IPS-NIHi11 (cell line): ENCODE measurements around the gene MRPS12.
"Not testable (repeated sequence)": the region's sequence is repeated elsewhere in the genome, so short reads cannot be mapped to it uniquely, and the experiment has no call there.

Experiments
- DNase-seq: peaks from one replicate; pipeline ENCODE4 v3.0.0; 2012; ENCODE audit warnings: mixed read lengths, low spot score

MRPS12 gene

DNA sequence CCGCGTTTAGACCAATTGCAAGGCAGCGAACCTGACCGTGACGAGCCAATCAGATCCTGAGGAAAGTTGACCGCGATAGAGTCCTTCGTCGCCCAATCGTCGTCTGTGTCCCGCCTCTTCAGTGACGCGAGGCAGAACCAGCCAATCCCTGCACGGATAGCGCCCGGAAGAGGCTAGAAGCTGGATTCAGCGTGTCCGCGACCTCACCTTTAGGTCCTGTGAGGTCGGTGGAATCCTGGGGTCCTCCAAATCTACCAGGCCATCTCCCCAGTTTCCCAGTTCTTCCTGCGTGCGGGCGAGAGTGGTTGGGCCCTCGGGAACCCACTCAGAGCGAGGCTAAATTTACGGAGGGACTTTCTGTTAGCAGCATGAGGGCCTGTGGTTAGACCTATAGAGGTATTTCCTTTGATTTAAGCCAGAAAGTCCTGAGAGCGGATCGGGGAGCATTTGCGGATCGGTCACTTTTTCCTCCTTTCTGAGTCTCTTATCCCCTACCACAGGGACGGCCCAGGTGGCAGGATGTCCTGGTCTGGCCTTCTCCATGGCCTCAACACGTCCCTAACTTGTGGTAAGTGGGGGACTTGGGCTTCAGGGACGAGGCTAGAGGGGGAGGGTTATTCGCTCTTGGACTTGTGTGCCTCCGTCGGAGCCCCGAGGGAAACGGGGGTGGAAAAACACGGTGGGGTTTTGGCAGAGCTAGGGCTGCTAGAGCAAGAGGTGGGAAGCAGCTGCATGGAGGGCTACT lies at the start of gene MRPS12:
MRPS12 (plus strand) TSS at position 169 of the 745 bp plus-strand sequence; CDS start at position 520, 351 bp downstream.
- peak; percentile 98 for DNase-seq

DNA sequence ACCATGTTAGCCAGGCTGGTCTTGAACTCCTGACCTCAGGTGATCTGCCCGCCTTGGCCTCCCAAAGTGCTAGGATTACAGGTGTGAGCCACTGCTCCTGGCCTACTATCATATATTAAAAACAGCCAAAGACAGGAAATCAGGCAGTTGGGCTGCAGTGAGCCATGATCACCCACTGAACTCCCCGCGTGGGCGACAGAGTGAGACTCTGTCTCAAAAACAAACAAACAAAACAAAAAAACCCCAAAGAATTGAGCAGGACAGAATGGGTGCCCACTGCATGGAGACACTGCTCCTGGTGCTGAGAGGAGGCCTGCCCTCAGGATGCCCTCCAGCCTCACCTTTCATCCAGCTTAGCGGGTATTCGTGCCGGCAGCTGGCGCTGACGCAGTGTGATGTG lies 47.5 kb upstream of the MRPS12 start:
- DNase-seq = no peak

DNA sequence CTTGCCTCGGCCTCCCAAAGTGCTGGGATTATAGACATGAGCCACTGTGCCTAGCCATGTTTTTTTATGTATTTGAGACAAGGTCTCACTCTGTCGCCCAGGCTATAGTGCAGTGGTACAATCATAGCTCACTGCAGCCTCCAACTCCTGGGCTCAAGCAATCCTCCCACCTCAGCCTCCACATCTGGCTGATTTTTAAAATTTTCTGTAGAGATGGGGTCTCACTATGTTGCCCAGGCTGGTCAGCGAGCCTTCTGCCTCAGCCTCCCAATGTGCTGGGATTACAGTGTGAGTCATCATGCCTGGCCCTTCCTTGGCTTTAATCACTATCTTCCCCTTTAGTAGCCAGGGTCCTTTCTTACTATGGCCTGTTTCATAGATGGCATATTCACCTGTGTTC lies 46.1 kb upstream of the MRPS12 start:
- DNase-seq = not testable (repeated sequence)

DNA sequence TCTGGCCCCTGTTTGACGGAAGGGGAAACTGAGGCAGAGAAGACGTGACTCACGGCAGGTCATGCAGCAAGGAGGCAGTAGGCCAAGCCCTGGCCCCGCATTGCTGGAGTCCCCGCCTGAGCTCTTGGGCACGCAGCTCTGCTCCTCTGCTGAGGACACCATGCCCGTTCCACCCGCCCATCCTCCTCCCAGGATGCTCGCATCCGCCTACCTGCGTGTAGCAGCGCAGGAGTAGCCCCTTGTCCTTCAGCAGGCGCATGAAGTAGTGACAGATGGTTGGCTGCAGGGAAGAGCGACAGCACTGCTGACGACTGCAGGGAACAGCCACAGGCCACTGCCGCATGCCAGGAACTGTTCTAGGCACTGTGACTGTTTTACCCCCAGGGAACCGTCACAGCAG lies 41.9 kb upstream of the MRPS12 start:
- DNase-seq = peak; percentile 13

DNA sequence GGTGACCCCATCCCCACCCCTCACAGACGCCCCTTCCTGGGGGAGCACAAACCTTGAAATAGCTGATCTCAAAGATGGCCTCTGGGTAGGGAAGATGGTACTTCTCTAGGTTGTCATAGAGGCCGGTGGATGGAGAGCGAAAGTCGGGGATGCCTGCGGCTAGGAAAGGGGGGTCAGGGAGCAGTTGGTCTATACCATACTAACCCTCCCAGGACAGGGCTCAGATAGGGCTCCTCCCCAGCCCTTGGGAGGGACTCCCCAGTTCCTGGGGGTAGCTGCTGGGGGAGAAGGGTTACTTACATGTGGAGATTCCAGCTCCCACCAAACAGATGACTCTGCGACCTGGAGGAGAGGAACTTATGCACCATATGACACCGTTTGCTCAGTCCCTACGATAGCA lies 40.9 kb upstream of the MRPS12 start:
- no peak for DNase-seq

DNA sequence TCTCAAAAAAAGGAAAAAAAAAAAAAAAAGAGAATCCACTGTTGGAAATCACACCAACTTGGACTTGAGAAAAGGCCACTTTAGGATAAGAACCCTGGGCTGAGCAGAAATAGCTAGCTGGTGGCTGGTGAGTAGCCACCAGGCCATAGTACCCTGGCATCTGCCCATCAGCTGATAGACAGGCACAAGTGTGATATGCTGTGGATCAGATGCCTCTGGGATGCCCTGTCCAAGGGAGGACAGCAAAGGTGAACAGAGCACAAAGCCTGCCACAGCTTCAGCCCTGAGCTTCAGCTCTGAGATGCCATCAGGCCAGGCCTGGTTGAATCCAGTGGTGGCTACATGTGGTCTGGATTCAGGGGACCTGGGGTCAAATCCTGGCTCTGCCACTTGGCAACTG lies 40.1 kb upstream of the MRPS12 start:
- no peak for DNase-seq

DNA sequence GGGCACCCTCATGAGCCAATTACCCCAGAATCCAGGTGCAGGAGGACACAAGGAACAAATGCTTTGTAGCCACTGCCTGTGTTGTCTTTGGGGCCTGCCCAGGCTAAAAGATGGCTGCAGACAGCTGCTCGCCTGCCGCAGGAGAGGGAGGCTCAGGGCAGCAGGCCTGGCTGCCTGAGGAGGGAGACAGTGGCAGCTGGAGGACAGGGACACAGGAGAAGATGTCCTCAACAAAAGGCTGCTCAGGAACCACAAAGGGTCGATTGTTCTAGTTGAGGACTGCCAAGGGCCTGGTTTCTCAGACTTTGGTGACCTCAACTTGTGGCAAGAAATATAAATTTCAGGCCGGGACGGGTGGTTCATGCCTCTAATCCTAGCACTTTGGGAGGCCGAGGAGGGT lies 39.0 kb upstream of the MRPS12 start:
- DNase-seq = no peak

DNA sequence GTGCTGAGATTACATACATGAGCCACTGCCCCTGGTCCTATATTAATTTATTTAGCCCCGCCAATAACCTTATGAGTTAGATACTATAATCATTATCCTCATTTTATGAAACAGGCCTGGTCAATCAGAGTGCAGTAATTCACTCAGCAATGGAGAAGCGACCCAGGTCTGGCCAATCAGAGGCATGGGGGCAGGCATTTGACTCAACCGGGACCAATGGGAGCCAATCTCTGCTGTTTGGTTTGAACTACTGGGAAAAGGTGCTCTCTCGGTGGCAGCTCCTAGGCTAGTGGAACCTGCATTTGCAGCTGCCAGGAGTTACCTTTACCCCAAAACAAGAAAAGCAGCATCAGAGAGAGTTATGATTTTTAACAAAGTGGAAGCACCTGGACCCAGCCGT lies 37.9 kb upstream of the MRPS12 start:
- DNase-seq = peak; percentile 60

DNA sequence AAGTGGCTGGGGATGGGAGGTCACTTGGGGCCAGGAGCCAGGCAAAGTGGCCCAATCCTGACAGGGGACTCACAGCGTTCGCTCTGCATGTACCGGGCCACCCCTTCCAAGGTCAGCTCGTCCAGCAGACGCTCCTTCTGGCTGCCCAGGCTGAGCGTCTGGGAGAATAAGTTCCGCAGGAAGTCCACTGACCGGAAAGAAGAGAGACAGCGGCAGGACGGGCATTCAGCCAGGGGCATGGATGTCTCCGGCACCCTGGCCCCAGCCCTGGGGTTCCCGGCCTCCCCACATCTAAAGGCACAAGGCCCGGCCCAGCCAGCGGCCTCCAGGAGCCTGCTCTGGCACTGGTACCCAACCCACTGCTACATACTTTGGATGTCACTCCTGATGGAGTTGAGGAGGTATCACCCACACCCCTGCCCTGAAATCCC lies 37.4 kb upstream of the MRPS12 start:
- no peak for DNase-seq

DNA sequence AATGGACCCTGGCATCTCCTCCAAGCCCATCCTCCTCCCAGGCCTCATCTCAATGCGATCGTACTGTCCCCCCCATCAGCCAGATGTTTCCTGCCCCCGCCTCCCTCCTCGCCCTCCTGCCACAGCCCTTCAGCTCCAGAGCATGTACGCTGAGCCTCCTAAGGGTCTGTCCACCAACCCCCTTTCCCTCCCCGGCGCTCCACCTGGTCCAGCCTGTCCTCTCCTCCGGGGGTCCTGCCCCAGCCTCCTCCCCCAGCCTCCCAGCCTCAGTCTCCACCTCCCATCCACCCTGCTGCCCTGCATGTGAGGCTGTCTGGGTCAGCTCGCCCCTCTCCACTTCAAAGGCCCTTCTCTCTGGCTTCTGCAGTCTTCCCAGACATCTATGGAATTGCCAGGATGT lies 35.8 kb upstream of the MRPS12 start:
- DNase-seq = no peak

DNA sequence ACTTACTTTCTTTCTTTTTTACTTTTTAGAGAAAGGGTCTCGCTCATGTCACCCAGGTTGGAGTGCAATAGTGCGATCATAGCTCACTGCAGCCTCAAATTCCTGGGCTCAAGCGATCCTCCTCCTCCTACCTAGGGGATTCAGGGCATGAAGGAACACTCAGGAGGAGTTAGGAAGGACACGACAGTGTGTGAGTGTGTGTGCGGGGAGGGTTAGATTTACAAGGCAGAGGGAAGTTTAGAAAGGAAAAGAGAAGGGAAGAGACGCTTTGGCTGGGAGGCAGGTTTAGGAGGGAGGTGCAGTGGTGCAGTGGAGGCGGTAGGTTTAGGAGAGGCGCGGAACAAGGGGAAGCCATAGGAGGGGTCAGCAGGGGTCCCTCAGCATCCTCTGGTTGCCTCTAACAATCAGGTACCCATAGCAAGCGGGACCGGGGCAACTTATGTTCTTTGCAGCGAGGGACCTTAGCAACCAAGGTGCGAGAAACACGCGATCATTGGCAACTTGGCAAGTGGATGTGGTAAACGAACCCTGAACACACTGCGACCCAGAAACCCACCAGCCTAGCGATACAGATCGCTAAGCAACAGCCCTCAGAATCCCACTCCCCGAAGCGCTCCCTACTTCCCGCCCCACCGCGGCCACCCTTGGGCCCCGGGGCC lies 31.8 kb upstream of the MRPS12 start:
- DNase-seq = no peak

DNA sequence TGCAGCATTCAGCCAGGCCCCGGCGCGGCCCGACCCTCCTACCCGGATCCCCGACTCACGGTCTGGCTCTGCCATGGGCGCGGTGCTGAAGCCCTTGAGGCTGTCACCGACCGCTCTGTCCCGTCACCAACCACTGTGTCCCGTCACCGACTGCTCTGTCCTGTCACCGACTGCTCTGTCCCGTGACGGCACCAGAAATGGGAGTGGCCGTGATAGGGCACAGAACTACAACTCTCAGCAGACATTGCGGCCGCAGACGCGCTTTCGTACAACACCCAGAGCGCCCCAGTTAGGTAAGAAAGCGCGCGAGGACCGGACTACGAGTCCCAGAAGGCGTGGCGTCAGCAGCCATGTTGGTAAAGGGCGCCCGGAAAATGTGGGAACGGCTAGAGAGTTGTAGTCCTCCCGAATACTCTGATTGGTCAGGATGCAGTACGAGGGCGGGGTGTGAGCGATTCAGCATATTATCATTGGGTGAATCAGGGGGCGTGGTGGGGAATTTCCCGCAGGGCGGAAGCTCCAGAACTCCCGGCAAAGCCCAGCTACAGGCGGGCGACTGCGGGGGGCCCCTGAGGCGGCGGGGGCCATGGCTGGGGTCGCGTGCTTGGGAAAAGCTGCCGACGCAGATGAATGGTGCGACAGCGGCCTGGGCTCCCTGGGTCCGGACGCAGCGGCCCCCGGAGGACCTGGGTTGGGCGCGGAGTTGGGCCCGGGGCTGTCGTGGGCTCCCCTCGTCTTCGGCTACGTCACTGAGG lies 31.1 kb upstream of the MRPS12 start, which contains the start of the genes NFKBIB and SIRT2:
NFKBIB (plus strand) TSS at position 523 of the 755 bp plus-strand sequence; CDS start at position 587, 64 bp downstream.
SIRT2 (minus strand) TSS at position 172 of the 755 bp plus-strand sequence; CDS start at position 75, 97 bp downstream.
- DNase-seq = peak; percentile 97

DNA sequence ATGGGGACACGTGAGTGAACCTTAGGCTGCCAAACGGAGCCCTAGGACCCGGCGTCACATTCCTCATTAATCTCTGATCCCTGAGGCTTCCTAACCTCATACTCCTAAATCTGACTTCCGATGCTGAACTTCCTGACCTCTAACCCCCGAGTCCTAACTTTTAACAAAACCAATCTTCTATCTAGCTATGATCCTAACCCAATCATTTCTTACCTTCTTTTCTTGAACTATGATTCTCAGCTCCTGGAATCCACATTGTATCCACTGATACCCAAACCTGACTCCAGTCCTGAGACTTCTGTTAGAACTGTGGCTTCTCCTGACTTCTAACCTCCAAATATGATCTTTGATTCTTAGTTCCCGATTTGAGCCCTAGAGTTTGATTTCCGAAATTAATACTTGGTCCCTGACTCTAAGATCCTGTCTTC lies 30.5 kb upstream of the MRPS12 start:
- no peak for DNase-seq

DNA sequence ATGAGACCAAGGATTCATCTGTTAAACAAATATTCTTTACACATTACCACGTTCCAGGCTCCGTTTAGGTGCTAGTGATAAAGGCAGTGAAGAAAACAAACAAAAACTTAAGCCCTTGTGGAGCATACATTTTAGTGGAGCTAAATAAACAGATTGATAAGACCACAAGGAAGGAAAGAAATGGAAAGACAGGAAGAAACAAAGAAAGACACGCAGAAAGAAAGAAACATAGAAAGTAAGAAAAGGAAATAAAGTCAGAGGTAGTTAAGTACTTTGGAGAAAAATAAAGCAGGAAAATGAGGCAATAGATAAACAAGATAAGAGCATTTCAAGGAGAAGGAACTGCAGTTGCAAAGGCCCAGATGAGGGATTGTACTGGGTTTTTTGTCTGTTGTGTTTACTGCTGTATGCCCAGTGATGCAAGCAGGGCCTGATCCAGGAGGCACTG lies 30.0 kb upstream of the MRPS12 start:
- no peak for DNase-seq

DNA sequence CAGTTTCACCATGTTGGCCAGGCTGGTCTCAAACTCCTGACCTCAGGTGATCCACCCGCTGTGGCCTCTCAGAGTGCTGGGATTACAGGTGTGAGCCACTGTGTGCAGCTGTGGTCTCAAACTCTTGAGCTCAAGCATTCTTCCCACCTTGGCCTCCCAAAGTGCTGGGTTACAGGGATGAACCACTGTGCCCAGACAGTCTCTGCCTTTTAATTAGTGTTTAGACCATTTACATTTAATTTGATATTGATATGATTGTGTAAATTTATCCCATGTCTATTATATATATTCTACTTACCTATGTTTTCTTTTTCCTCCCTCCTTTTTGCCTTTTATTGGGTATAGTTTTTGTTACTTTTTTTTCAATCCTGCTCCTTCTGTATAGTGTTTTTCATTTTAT lies 29.1 kb upstream of the MRPS12 start:
- no peak for DNase-seq

DNA sequence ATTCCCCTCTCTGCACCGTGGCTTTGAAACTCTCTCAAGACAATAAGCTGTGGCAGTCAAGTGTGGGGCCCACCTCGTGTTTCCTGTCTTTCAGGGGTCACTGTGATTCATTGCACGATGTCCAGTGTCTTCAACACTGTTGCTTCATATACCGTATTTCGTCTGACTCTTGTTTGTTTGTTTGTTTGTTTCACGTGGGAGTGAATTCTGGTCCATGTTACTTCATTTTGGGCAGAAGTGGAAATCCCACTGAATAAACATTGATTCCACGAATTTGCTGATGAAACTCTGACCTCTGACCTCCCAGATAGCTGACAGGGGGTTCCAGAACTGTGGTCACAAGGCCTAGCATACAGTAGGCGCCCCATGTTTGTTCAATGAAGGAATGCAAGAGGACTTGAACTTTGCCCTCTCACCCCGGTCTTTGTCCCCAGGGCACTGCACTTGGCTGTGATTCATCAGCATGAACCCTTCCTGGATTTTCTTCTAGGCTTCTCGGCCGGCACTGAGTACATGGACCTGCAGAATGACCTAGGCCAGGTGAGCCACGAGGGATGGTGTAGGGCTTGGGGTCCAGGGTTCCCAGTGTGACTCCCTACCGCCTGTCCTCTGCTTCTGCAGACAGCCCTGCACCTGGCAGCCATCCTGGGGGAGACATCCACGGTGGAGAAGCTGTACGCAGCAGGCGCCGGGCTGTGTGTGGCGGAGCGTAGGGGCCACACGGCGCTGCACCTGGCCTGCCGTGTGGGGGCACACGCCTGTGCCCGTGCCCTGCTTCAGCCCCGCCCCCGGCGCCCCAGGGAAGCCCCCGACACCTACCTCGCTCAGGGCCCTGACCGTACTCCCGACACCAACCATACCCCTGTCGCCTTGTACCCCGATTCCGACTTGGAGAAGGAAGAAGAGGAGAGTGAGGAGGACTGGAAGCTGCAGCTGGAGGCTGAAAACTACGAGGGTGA lies 25.9 kb upstream of the MRPS12 start:
- no peak for DNase-seq

DNA sequence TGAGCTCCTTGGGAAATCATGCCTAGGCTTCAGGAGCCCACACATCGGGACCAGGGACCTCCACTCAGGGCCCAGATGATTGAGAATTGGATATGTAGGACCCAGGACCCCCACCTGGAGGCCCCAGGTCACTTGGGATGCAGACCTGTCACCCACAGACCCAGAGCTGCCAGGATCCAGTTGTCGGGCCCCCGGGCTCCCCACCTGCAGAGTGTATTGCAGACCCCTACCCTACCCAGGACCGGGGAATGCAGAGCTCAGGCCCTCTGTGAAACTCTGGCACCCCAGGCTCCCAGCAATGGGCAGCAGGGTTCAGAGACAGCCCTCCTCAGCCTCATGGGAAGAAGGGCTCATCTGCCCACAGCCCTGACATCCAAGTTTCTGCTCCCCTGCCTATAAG lies 25.1 kb upstream of the MRPS12 start:
- no peak for DNase-seq

DNA sequence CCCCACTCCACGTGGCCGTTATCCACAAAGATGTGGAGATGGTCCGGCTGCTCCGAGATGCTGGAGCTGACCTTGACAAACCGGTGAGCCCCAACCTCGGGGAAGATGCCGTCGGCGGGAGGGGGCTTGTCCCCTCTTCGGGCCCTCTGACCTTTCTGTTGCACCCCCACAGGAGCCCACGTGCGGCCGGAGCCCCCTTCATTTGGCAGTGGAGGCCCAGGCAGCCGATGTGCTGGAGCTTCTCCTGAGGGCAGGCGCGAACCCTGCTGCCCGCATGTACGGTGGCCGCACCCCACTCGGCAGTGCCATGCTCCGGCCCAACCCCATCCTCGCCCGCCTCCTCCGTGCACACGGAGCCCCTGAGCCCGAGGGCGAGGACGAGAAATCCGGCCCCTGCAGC lies 23.5 kb upstream of the MRPS12 start:
- DNase-seq = no peak

DNA sequence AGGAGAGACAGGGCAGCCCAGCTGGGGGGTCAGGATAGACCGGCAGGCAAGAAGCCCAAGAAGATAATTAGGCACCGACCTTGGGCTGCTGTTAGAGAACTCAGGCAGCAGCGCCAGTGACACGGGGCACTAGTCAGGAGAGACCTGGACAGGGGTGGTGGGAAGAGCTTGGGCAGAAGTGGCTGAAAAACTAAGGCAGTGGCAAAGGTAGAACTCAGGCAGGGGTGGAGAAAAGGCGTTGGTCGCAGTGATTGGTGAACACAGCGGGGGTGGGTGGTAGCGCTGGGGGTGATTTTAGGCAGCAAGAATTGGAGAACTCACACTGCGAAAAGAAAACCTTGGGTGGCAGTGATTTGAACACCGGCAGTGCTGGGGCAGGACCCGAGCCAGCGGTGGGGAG lies 23.1 kb upstream of the MRPS12 start:
- no peak for DNase-seq

DNA sequence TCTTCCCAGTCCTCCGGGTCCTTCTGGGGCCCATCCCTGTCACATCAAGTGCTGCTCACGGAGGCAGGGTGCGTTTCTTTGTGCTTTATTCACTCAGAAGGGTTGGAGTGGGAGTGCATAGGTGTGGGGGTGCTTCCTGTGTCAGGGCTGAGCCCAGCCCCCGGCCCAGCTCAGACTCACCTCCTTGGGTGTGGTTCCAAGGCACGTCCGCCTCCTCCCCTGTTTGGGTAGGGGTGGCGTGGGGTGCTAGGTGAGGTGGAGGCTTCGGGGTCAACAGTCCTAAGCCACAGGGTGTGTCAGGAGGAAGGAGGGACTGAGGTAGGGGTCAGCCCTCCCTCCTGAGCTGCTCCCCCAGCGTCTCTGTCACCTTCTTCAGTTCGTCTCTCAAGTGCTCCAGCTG lies 21.8 kb upstream of the MRPS12 start:
- no peak for DNase-seq

DNA sequence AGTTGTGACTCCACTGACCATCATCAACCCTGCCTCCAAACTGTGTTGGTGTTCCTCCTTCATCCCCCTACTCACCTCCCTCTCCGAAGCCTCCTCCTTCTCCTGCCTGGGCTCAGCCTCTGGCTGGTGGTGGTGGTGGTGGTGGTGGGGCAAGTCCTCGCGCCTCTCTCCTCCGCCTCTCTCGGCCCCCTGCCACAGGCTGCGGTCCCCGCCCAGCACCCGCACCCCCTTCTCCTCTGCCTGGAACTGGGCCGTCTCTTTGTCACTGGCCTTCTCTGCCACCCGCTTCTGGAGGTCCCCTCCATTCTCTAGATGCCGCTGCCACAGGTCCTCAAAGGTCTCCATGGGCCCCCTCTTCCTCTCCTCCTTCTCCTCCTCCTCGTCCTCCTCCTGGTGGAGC lies 20.3 kb upstream of the MRPS12 start:
- no peak for DNase-seq
